Neural cell (in vitro differentiated cells): ENCODE data around the gene EXOC6B.

Experiments used
- EZH2 ChIP-seq: fragments of 200-600, 300-800 bp; shearing (Covaris generic), sonication (generic); IDR thresholded peaks from 2 replicates; pipeline ENCODE4 v1.6.1; 2014; ENCODE audit warnings: antibody characterized with exemption, low read length, borderline replicate concordance, mild to moderate bottlenecking; ENCODE audit not compliant: insufficient read depth, poor library complexity, severe bottlenecking
- RAD21 ChIP-seq: fragments of 450-650 bp; conservative IDR thresholded peaks from 2 replicates; pipeline ENCODE4 v1.6.1; 2014; ENCODE audit warnings: antibody characterized with exemption, mild to moderate bottlenecking, moderate library complexity
- TAF1 ChIP-seq: IDR thresholded peaks from 2 replicates; pipeline ENCODE4 v1.6.1; 2012; ENCODE audit warnings: low read depth
- TF ChIP-seq, protein P1 (sequence below): fragments of 450-650 bp; IDR thresholded peaks from 2 replicates; pipeline ENCODE4 v1.5.1; 2014; ENCODE audit warnings: antibody characterized with exemption, mild to moderate bottlenecking, moderate library complexity; ENCODE audit not compliant: poor library complexity, severe bottlenecking

DNA sequence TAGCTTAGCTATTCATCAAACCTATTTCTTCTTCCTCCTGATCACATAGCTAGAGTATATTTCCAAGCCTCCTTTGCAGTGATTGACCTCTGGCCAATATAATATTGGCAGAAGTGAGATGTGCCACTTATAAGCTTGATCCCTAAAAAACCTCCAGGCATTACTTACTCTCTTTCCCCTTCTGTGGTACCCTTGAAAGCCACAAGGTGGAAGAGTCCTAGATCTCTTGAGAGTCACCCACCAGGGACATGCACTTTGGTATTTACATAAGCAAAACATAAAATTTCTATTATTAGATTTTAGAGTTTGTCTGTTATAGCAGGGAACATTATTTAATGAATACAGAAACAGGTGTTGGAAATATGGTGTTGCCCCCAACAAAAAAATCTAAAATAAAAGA is 112.0 kb downstream of the EXOC6B start:
- TF ChIP-seq, protein P1, sequence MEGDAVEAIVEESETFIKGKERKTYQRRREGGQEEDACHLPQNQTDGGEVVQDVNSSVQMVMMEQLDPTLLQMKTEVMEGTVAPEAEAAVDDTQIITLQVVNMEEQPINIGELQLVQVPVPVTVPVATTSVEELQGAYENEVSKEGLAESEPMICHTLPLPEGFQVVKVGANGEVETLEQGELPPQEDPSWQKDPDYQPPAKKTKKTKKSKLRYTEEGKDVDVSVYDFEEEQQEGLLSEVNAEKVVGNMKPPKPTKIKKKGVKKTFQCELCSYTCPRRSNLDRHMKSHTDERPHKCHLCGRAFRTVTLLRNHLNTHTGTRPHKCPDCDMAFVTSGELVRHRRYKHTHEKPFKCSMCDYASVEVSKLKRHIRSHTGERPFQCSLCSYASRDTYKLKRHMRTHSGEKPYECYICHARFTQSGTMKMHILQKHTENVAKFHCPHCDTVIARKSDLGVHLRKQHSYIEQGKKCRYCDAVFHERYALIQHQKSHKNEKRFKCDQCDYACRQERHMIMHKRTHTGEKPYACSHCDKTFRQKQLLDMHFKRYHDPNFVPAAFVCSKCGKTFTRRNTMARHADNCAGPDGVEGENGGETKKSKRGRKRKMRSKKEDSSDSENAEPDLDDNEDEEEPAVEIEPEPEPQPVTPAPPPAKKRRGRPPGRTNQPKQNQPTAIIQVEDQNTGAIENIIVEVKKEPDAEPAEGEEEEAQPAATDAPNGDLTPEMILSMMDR = no peak
- TF ChIP-seq EZH2 (no peak), TAF1 (no peak), RAD21 (no peak)
